ENCODE results near the gene TRPV6.

Gene TRPV6
- long read RNA-seq = 0 reads

GRCh38 chr7:142885311-142886230 is at the start of gene TRPV6:
TRPV6 (minus strand) TSS chr7:142885745.
- DNase-seq (ENCODE audit: low read depth in 1 of 2, low spot score in 1 of 2) = no peak
- TF ChIP-seq, protein P1, sequence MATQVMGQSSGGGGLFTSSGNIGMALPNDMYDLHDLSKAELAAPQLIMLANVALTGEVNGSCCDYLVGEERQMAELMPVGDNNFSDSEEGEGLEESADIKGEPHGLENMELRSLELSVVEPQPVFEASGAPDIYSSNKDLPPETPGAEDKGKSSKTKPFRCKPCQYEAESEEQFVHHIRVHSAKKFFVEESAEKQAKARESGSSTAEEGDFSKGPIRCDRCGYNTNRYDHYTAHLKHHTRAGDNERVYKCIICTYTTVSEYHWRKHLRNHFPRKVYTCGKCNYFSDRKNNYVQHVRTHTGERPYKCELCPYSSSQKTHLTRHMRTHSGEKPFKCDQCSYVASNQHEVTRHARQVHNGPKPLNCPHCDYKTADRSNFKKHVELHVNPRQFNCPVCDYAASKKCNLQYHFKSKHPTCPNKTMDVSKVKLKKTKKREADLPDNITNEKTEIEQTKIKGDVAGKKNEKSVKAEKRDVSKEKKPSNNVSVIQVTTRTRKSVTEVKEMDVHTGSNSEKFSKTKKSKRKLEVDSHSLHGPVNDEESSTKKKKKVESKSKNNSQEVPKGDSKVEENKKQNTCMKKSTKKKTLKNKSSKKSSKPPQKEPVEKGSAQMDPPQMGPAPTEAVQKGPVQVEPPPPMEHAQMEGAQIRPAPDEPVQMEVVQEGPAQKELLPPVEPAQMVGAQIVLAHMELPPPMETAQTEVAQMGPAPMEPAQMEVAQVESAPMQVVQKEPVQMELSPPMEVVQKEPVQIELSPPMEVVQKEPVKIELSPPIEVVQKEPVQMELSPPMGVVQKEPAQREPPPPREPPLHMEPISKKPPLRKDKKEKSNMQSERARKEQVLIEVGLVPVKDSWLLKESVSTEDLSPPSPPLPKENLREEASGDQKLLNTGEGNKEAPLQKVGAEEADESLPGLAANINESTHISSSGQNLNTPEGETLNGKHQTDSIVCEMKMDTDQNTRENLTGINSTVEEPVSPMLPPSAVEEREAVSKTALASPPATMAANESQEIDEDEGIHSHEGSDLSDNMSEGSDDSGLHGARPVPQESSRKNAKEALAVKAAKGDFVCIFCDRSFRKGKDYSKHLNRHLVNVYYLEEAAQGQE (IDR thresholded peaks at IDR 0.05; ENCODE audit: insufficient replicate concordance, low read depth) = no peak
- no peak for TF ChIP-seq GABPA (IDR thresholded peaks at IDR 0.05; ENCODE audit: low read depth)
- TF ChIP-seq SPI1 (IDR thresholded peaks at IDR 0.05; ENCODE audit: borderline replicate concordance, low read depth) = no peak
- no peak for TF ChIP-seq POLR2AphosphoS5 (IDR thresholded peaks at IDR 0.05; ENCODE audit: low read depth)
- no peak for TF ChIP-seq CTCF (IDR thresholded peaks at IDR 0.05; ENCODE audit: insufficient read depth, low read length)
- H3K27me3 ChIP-seq (ENCODE audit: insufficient read depth, poor library complexity, severe bottlenecking) = peaks cover 4% of the 10 kb centered on the region
- no peak within 1 kb of the TSS for H3K4me3 ChIP-seq (replicated peaks; ENCODE audit: insufficient read depth, low read length)
- no peak within 1 kb of the TSS for H3K27ac ChIP-seq (replicated peaks)

GRCh38 chr7:142934056-142934455 is 48.5 kb upstream of the TRPV6 start:
- no peak for TF ChIP-seq POLR2AphosphoS5 (IDR thresholded peaks at IDR 0.05; ENCODE audit: low read depth)
- TF ChIP-seq CTCF (IDR thresholded peaks at IDR 0.05; ENCODE audit: insufficient read depth, low read length) = no peak
- TF ChIP-seq GABPA (IDR thresholded peaks at IDR 0.05; ENCODE audit: low read depth) = no peak
- TF ChIP-seq, protein P1 (IDR thresholded peaks at IDR 0.05; ENCODE audit: insufficient replicate concordance, low read depth) = no peak
- no peak for TF ChIP-seq SPI1 (IDR thresholded peaks at IDR 0.05; ENCODE audit: borderline replicate concordance, low read depth)
- no peak for DNase-seq (ENCODE audit: low read depth in 1 of 2, low spot score in 1 of 2)
- Histone ChIP-seq H3K27ac (replicated peaks) (no peak overlapping the region), H3K27me3 (ENCODE audit: insufficient read depth, poor library complexity, severe bottlenecking) (no peaks in the 10 kb centered on the region), H3K4me3 (replicated peaks; ENCODE audit: insufficient read depth, low read length) (no peak overlapping the region)

DNA sequence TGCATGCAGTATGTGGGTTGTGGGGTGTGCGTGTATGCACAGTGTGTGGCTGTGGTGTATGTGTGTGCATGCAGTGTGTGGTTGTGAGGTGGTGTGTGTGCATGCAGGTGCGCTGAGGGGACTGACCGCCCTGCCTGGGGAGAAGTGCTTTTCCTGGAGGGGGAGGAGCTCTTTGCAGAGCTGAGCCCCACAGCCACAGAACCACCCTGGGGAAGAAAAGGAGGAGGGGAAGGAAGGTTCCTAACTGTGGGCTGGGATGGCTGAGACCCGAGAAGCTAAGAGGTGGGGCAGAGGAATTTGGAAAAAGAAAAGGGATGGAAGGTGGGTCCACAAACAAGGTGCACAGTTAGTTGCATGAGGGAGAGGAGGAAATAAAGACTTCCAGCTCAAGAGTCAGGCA is 48.1 kb upstream of the TRPV6 start, which contains the start of gene TRPV5:
TRPV5 (minus strand) TSS at position 123 of the 400 bp plus-strand sequence. CDS start 287 bp downstream, outside the sequence.
- TF ChIP-seq SPI1 (IDR thresholded peaks at IDR 0.05; ENCODE audit: borderline replicate concordance, low read depth) = no peak
- TF ChIP-seq, protein P1 (IDR thresholded peaks at IDR 0.05; ENCODE audit: insufficient replicate concordance, low read depth) = no peak
- TF ChIP-seq GABPA (IDR thresholded peaks at IDR 0.05; ENCODE audit: low read depth) = no peak
- TF ChIP-seq POLR2AphosphoS5 (IDR thresholded peaks at IDR 0.05; ENCODE audit: low read depth) = no peak
- no peak for TF ChIP-seq CTCF (IDR thresholded peaks at IDR 0.05; ENCODE audit: insufficient read depth, low read length)
- Histone ChIP-seq H3K4me3 (replicated peaks; ENCODE audit: insufficient read depth, low read length) (no peak within 1 kb of the TSS), H3K27me3 (ENCODE audit: insufficient read depth, poor library complexity, severe bottlenecking) (no peaks in the 10 kb centered on the region), H3K27ac (replicated peaks) (no peak within 1 kb of the TSS)
- no peak for DNase-seq (ENCODE audit: low read depth in 1 of 2, low spot score in 1 of 2)

Measured in HL-60 (cell line).